HK-2 (cell line): ENCODE results near the gene ZSCAN9.

ENCODE experiments used
- DNase-seq: peaks from one replicate; pipeline ENCODE4 v3.0.0-alpha.2; 2018; ENCODE audit not compliant: unreplicated experiment

ZSCAN9 gene

GRCh38 chr6:28220257-28221133 lies 4.6 kb upstream of the ZSCAN9 start:
- DNase-seq = no peak

GRCh38 chr6:28224131-28225055 lies 682 bp upstream of the ZSCAN9 start:
- no peak for DNase-seq

- DNase-seq = no peak
These were observed 1.4 kb downstream of the ZSCAN9 start for GRCh38 chr6:28226460-28226859.

GRCh38 chr6:28232785-28233184 lies 7.7 kb downstream of the ZSCAN9 start:
- DNase-seq = no peak

GRCh38 chr6:28235912-28236452 lies 10.9 kb downstream of the ZSCAN9 start:
- DNase-seq = no peak

GRCh38 chr6:28239636-28240035 lies 14.6 kb downstream of the ZSCAN9 start:
- DNase-seq = no peak

GRCh38 chr6:28240471-28240870 lies 15.4 kb downstream of the ZSCAN9 start:
- DNase-seq = no peak

- DNase-seq = no peak
These were observed 18.9 kb downstream of the ZSCAN9 start for GRCh38 chr6:28243946-28244345.

GRCh38 chr6:28245206-28245941 lies 20.3 kb downstream of the ZSCAN9 start:
- no peak for DNase-seq

GRCh38 chr6:28248916-28249315 lies 23.8 kb downstream of the ZSCAN9 start:
- no peak for DNase-seq

- DNase-seq = no peak
These were observed 25.7 kb downstream of the ZSCAN9 start for GRCh38 chr6:28250747-28251146.

GRCh38 chr6:28251661-28252008 lies 26.6 kb downstream of the ZSCAN9 start:
- DNase-seq = peak; percentile 31

- peak; percentile 72 for DNase-seq
These were observed 27.2 kb downstream of the ZSCAN9 start, which contains the start of gene ZKSCAN4 for GRCh38 chr6:28252009-28252975. ZKSCAN4 (minus strand) TSS chr6:28252269; CDS start chr6:28251980, 289 bp downstream.

GRCh38 chr6:28254121-28254519 lies 29.0 kb downstream of the ZSCAN9 start:
- DNase-seq = no peak

- no peak for DNase-seq
These were observed 32.0 kb downstream of the ZSCAN9 start for GRCh38 chr6:28257042-28257441.

- no peak for DNase-seq
These were observed 34.1 kb downstream of the ZSCAN9 start, which contains the start of gene NKAPL for GRCh38 chr6:28258877-28259777. NKAPL (plus strand) TSS chr6:28259297; CDS start chr6:28259372, 75 bp downstream.

- no peak for DNase-seq
These were observed 38.8 kb downstream of the ZSCAN9 start for GRCh38 chr6:28263922-28264321.

- no peak for DNase-seq
These were observed 39.8 kb downstream of the ZSCAN9 start for GRCh38 chr6:28264834-28265401.

GRCh38 chr6:28266563-28266961 lies 41.5 kb downstream of the ZSCAN9 start:
- no peak for DNase-seq
